HCT116 (cell line): ENCODE results near the gene TNFRSF19. TPM values are rescaled to one million over a fixed set of nuclear protein-coding genes. Genes with fewer than 3 reads are reported as not detected.

Source experiments
- ATAC-seq: fragments of 200-7000 bp; cut with Tn5 transposase; 2 replicates; pipeline ENCODE4 v1.9.1; 2020; ENCODE audit warnings: mild to moderate bottlenecking, moderate library complexity
- BruUV-seq: library from RNA; stranded (reverse); fragments of 400-500 nt; replicated peaks from 2 replicates; lab custom pipeline; 2021; lab: Mats Ljungman, UMichigan
- CTCF ChIA-PET: fragments of 300-600 bp; sonication (Branson Sonifier 250); formaldehyde crosslinking; loops from one replicate; lab custom pipeline; 2021; ENCODE audit warnings: antibody characterized with exemption; lab: Charles Lee
- POLR2A ChIA-PET: fragments of 300-600, 350-600 bp; sonication (Branson Sonifier 250); formaldehyde crosslinking; loops from one replicate; lab custom pipeline; 2021; ENCODE audit warnings: antibody characterized with exemption; lab: Charles Lee
- RAD21 ChIA-PET, 2 experiments: fragments of 300-600 bp; sonication (Branson Sonifier 250); formaldehyde crosslinking; loops; one replicate each; lab custom pipeline; 2023; ENCODE audit warnings: low total read pairs in 2 of 2; ENCODE audit not compliant: uncharacterized antibody in 2 of 2, unreplicated experiment in 2 of 2, low non-redundant PET in 1 of 2; lab: Charles Lee
- DNase-seq: peaks from one replicate; pipeline ENCODE4 v3.0.0-alpha.2; 2010; ENCODE audit warnings: low read depth, low spot score
- H2AFZ ChIP-seq: fragments of 200-600 bp; shearing (Covaris generic), sonication (generic); 2 replicates; pipeline ENCODE4 v1.6.1; 2017; ENCODE audit warnings: low read depth, mixed run types, mixed read lengths, antibody characterized with exemption, low read length; ENCODE audit not compliant: poor library complexity, severe bottlenecking
- H3K27ac ChIP-seq: 2 replicates; pipeline ENCODE4 v1.5.1; 2012; ENCODE audit warnings: low read depth, low read length
- H3K27me3 ChIP-seq: fragments of 200-600 bp; sonication (generic); 2 replicates; pipeline ENCODE4 v1.6.1; 2016; ENCODE audit warnings: mixed run types, low read length, mixed read lengths; ENCODE audit not compliant: insufficient read depth
- H3K36me3 ChIP-seq, 2 experiments: fragments of 200-500 bp in 1 of 2; fragments of 200-600 bp in 1 of 2; sonication (Bioruptor generic) in 1 of 2; sonication (generic) in 1 of 2; 2 replicates each; pipeline versions ENCODE4 v1.5.1 to v1.6.1; 2014 to 2016; ENCODE audit warnings: low read length in 2 of 2, inconsistent platforms in 1 of 2, mixed read lengths in 1 of 2, mixed run types in 1 of 2; ENCODE audit not compliant: insufficient read depth in 2 of 2, control insufficient read depth in 1 of 2
- H3K4me1 ChIP-seq, 2 experiments: fragments of 200-600 bp in 1 of 2; sonication (generic) in 1 of 2; 2 replicates each; pipeline versions ENCODE4 v1.5.1 to v1.6.1; 2012 to 2017; ENCODE audit warnings: low read length in 2 of 2, inconsistent platforms in 1 of 2, mild to moderate bottlenecking in 1 of 2, mixed read lengths in 1 of 2, mixed run types in 1 of 2, moderate library complexity in 1 of 2; ENCODE audit not compliant: insufficient read depth in 2 of 2, control insufficient read depth in 1 of 2
- H3K4me2 ChIP-seq: fragments of 200-600 bp; sonication (generic); 2 replicates; pipeline ENCODE4 v1.6.1; 2017; ENCODE audit warnings: mixed run types, low read length, mixed read lengths
- H3K4me3 ChIP-seq, 2 experiments: fragments of 200-600 bp in 1 of 2; sonication (generic) in 1 of 2; replicated peaks in 1 of 2; 2 replicates each; pipeline ENCODE4 v1.5.1; 2011 to 2016; ENCODE audit warnings: low read length in 2 of 2, control low read depth in 1 of 2, low read depth in 1 of 2, mild to moderate bottlenecking in 1 of 2, mixed read lengths in 1 of 2, mixed run types in 1 of 2
- H3K79me2 ChIP-seq: fragments of 200-600 bp; sonication (generic); 2 replicates; pipeline ENCODE4 v1.6.1; 2017; ENCODE audit warnings: mild to moderate bottlenecking, mixed run types, low read length, moderate library complexity, mixed read lengths; ENCODE audit not compliant: insufficient read depth
- H3K9ac ChIP-seq: fragments of 200-600 bp; sonication (generic); 2 replicates; pipeline ENCODE4 v1.6.1; 2016; ENCODE audit warnings: low read length, mixed read lengths
- H3K9me2 ChIP-seq: fragments of 200-600 bp; sonication (generic), shearing (Covaris generic); 2 replicates; pipeline ENCODE4 v1.6.1; 2017; ENCODE audit warnings: mixed run types, mild to moderate bottlenecking, moderate library complexity; ENCODE audit not compliant: insufficient read depth
- H3K9me3 ChIP-seq, 2 experiments: fragments of 200-500 bp in 1 of 2; fragments of 200-600 bp in 1 of 2; sonication (Bioruptor generic) in 1 of 2; sonication (generic) in 1 of 2; 2 replicates each; pipeline ENCODE4 v1.6.1; 2014 to 2017; ENCODE audit warnings: low read length in 2 of 2, mixed read lengths in 2 of 2, inconsistent platforms in 1 of 2, low read depth in 1 of 2, mild to moderate bottlenecking in 1 of 2, mixed run types in 1 of 2, moderate library complexity in 1 of 2; ENCODE audit not compliant: control insufficient read depth in 1 of 2, insufficient read depth in 1 of 2
- H4K20me1 ChIP-seq: fragments of 200-600 bp; sonication (generic), shearing (Covaris generic); 2 replicates; pipeline ENCODE4 v1.6.1; 2017; ENCODE audit warnings: mixed run types, mild to moderate bottlenecking, moderate library complexity; ENCODE audit not compliant: insufficient read depth
- CBX3 ChIP-seq: IDR thresholded peaks from 2 replicates; pipeline ENCODE4 v1.6.1; 2012; ENCODE audit warnings: low read depth
- EGR1 ChIP-seq: IDR thresholded peaks from 2 replicates; pipeline ENCODE4 v1.6.1; 2012; ENCODE audit warnings: low read depth
- JUND ChIP-seq: IDR thresholded peaks from 2 replicates; pipeline ENCODE4 v1.6.1; 2012
- POLR2AphosphoS5 ChIP-seq: IDR thresholded peaks from 2 replicates; pipeline ENCODE4 v1.6.1; 2011; ENCODE audit warnings: mild to moderate bottlenecking, low read depth, low read length, moderate library complexity
- REST ChIP-seq: IDR thresholded peaks from 2 replicates; pipeline ENCODE4 v1.6.1; 2012; ENCODE audit warnings: low read depth
- SIN3A ChIP-seq: IDR thresholded peaks from 2 replicates; pipeline ENCODE4 v1.6.1; 2012; ENCODE audit warnings: low read depth
- TCF7L2 ChIP-seq: IDR thresholded peaks from 2 replicates; pipeline ENCODE4 v1.7.0; 2011; ENCODE audit warnings: borderline replicate concordance, inconsistent platforms; ENCODE audit not compliant: insufficient read depth, insufficient read length; ENCODE audit errors: extremely low read depth
- ZNF274 ChIP-seq: fragments of 200-500 bp; sonication (Bioruptor generic); IDR thresholded peaks from 2 replicates; pipeline ENCODE4 v1.6.1; 2014; ENCODE audit warnings: mild to moderate bottlenecking, low read depth, low read length, inconsistent platforms
- intact Hi-C: fragments of 100-400 bp; cut with micrococcal nuclease; formaldehyde crosslinking; loops from 2 replicates; pipeline ENCODE4 v1.10.0; 2022
- total RNA-seq: library from RNA; stranded (reverse); gene quantifications from one replicate; pipeline ENCODE4 v1.2.1, GENCODE V29; 2021; ENCODE audit not compliant: unreplicated experiment
- TF ChIP-seq, protein P1 (sequence below): IDR thresholded peaks from 2 replicates; pipeline ENCODE4 v1.6.1; 2012

Gene TNFRSF19
- total RNA-seq, 1 experiment from 2014 or later: 1.1 TPM

DNA sequence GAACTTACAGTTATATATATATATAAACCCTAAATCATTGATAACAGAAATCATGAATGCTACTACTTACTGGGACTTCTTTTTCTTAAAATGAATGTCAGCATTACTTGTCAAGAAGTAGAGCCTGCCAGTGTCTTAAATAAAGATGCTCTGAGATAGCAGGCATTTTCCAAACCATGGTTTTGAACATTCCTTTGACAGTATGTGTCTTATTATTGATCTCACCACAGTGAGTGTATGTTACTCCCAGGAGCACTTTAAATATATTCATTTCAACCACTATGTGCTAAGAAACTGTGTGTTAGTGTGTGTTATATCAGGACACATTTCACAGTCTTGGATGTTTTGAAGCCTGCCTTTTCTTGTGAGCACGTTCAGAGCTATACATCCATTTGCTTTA lies 28.2 kb downstream of the TNFRSF19 start:
- POLR2A ChIA-PET: no interaction called here
- H3K27ac ChIP-seq: no peak overlapping the region
- no TSS peak for BruUV-seq

More for the DNA sequence above, 28.2 kb downstream of the TNFRSF19 start:
- TF ChIP-seq JUND (no peak), ZNF274 (no peak), REST (no peak), POLR2AphosphoS5 (no peak), TCF7L2 (no peak), CBX3 (no peak), EGR1 (no peak), SIN3A (no peak)
- TF ChIP-seq, protein P1, sequence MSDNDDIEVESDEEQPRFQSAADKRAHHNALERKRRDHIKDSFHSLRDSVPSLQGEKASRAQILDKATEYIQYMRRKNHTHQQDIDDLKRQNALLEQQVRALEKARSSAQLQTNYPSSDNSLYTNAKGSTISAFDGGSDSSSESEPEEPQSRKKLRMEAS: no peak
- DNase-seq: no peak
- H3K36me3 ChIP-seq: no peaks in the 10 kb centered on the region
- no peak for ATAC-seq
- no peaks in the 10 kb centered on the region for H3K27me3 ChIP-seq
- no peaks in the 10 kb centered on the region for H3K9me3 ChIP-seq
- H3K79me2 ChIP-seq: no peaks in the 10 kb centered on the region
- H2AFZ ChIP-seq: no peak overlapping the region
- RAD21 ChIA-PET: no interaction called here
- H3K4me2 ChIP-seq: no peak overlapping the region
- intact Hi-C loops: no loop called here
- H3K4me3 ChIP-seq: no peak overlapping the region
- no peaks in the 10 kb centered on the region for H3K9me2 ChIP-seq
- H3K4me1 ChIP-seq: peaks cover 7 to 20% of the 10 kb centered on the region in 2 experiments
- H3K9ac ChIP-seq: no peak overlapping the region
- H4K20me1 ChIP-seq: no peaks in the 10 kb centered on the region
- CTCF ChIA-PET: no interaction called here
